Ascending aorta (tissue), 2 donors: ENCODE measurements around the gene REEP6. TPM values are rescaled to one million over a fixed set of nuclear protein-coding genes. Genes with fewer than 3 reads are reported as not detected.

ENCODE experiments used
- DNase-seq, 2 donors: peaks; one replicate each; pipeline ENCODE4 v3.0.0-alpha.2; 2019; ENCODE audit warnings: low spot score in 2 of 2
- H3K27ac ChIP-seq, 2 donors: fragments of 200-600 bp; sonication (generic); one replicate each; pipeline ENCODE4 v1.5.1; 2016 to 2017; ENCODE audit warnings: mild to moderate bottlenecking in 1 of 2
- H3K27me3 ChIP-seq: fragments of 200-600 bp; sonication (generic); one replicate; pipeline ENCODE4 v1.5.1; 2017
- H3K36me3 ChIP-seq, 2 donors: fragments of 200-600 bp; sonication (generic); one replicate each; pipeline ENCODE4 v1.5.1; 2016
- H3K4me1 ChIP-seq, 2 donors: fragments of 200-600 bp; sonication (generic); one replicate each; pipeline ENCODE4 v1.5.1; 2016 to 2017; ENCODE audit warnings: mild to moderate bottlenecking in 1 of 2
- H3K4me3 ChIP-seq, 2 donors: fragments of 200-600 bp; sonication (generic); one replicate each; pipeline ENCODE4 v1.5.1; 2016 to 2017; ENCODE audit warnings: mild to moderate bottlenecking in 1 of 2
- H3K9me3 ChIP-seq, 2 donors: fragments of 200-600 bp; sonication (generic); one replicate each; pipeline ENCODE4 v1.5.1; 2016
- intact Hi-C: fragments of 100-400 bp; cut with DNase I; formaldehyde crosslinking; loops from one replicate; pipeline ENCODE4 v1.15.1; 2023
- total RNA-seq: library from RNA; depleted of rRNA; stranded (reverse); fragments of >200 nt; gene quantifications from one replicate; pipeline ENCODE4 v1.1.0, GENCODE V29; 2016
- TF ChIP-seq, protein P1 (sequence below), 3 experiments: fragments of 200-600 bp in 2 of 3; fragments of 450-650 bp in 1 of 3; sonication (generic) in 2 of 3; IDR thresholded peaks; one replicate each; pipeline ENCODE4 v1.5.1; 2016 to 2019; ENCODE audit warnings: antibody characterized with exemption in 3 of 3, mild to moderate bottlenecking in 1 of 3, moderate library complexity in 1 of 3

REEP6 gene
- total RNA-seq, 1 donor from 2014 or later: 3.2 TPM

- Histone ChIP-seq H3K27me3 (peaks cover 66% of the 10 kb centered on the region), H3K9me3 (no peaks in the 10 kb centered on the region), H3K4me1 (peaks cover 37 to 41% of the 10 kb centered on the region in 2 donors), H3K4me3 (peak overlapping the region; percentile 23 to 63), H3K36me3 (peaks cover 4 to 6% of the 10 kb centered on the region in 2 donors), H3K27ac (no peak overlapping the region)
- intact Hi-C loops: no loop called here
- DNase-seq: no peak
- TF ChIP-seq, protein P1, sequence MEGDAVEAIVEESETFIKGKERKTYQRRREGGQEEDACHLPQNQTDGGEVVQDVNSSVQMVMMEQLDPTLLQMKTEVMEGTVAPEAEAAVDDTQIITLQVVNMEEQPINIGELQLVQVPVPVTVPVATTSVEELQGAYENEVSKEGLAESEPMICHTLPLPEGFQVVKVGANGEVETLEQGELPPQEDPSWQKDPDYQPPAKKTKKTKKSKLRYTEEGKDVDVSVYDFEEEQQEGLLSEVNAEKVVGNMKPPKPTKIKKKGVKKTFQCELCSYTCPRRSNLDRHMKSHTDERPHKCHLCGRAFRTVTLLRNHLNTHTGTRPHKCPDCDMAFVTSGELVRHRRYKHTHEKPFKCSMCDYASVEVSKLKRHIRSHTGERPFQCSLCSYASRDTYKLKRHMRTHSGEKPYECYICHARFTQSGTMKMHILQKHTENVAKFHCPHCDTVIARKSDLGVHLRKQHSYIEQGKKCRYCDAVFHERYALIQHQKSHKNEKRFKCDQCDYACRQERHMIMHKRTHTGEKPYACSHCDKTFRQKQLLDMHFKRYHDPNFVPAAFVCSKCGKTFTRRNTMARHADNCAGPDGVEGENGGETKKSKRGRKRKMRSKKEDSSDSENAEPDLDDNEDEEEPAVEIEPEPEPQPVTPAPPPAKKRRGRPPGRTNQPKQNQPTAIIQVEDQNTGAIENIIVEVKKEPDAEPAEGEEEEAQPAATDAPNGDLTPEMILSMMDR (IDR thresholded peaks at IDR 0.05): no peak
Measured at GRCh38 chr19:1470055-1470304, 21.0 kb upstream of the REEP6 start.

DNA sequence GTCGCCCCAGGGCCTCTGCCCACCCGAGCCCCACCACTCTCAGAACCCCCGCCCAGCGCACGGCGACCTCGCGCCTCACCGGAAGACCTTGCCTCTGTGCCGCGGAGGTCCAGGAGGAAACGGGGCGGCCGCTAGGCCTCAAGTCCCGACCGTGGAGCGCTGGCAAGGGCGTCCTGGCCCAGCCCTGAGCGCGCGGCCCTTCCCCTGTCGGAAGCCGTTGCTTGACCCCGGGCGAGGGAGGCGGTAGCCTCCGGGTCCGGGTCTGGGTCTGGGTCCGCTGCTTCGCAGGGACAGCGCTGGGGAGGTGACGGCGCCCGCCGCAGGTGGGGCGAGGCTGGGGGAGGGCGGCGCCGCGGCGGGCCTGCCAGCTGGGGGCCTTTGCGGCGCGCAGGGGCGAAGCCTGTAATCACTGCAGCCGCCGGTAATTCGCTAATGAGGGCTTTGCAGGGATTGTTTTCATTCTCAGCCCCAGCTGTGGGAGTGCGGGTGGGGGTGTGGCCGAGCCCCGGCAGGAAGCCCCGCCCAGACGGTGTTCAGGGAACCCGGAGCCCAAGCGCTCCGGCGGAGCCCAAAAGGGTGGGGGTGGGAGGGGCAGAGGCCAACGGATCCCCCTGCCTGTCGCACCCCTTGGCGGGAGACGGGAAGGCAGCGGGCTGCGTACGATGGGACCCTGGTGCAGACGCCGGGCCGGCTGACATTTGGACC is 20.5 kb upstream of the REEP6 start:
- TF ChIP-seq, protein P1 (IDR thresholded peaks at IDR 0.05): no peak
- intact Hi-C loops: no loop called here
- peaks cover 6 to 11% of the 10 kb centered on the region in 2 donors for H3K36me3 ChIP-seq
- no peak overlapping the region for H3K27ac ChIP-seq
- DNase-seq: no peak
- H3K4me3 ChIP-seq: peak overlapping the region; percentile 23 to 63
- no peaks in the 10 kb centered on the region for H3K9me3 ChIP-seq
- H3K4me1 ChIP-seq: peaks cover 37 to 41% of the 10 kb centered on the region in 2 donors
- peaks cover 66% of the 10 kb centered on the region for H3K27me3 ChIP-seq

DNA sequence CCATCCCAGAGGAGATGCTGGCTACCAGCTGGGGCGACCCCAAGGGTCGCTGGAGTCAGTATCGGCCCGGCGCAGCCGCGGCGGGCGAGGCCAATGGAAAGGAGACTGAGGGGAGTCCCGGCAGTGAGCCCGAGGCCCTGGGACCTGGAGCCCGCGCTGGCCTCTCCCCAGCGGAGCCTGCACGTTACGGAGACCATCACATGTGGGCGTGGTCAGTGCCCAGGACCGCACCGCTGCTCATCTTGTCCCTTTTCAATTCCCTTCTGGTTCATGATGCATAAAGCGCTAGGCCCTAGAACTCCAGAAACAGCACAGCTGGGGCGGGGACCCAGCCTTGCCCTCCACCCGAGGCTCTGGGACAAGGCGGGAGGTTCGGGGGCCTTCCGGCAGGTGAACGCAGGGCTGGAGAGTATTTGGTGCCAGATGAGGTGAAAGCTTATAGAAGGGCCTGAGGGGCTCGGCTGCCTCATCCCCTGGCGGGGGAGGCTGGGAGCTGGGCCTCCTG is 19.9 kb upstream of the REEP6 start:
- Histone ChIP-seq H3K4me3 (peak overlapping the region; percentile 23 to 63), H3K4me1 (peaks cover 37 to 41% of the 10 kb centered on the region in 2 donors), H3K36me3 (peaks cover 6 to 17% of the 10 kb centered on the region in 2 donors), H3K27ac (no peak overlapping the region), H3K9me3 (no peaks in the 10 kb centered on the region), H3K27me3 (peaks cover 63% of the 10 kb centered on the region)
- DNase-seq: no peak
- TF ChIP-seq, protein P1 (IDR thresholded peaks at IDR 0.05): no peak
- intact Hi-C loops: no loop called here

- no peaks in the 10 kb centered on the region for H3K9me3 ChIP-seq
- H3K36me3 ChIP-seq: peaks cover 6 to 23% of the 10 kb centered on the region in 2 donors
- DNase-seq: no peak
- intact Hi-C loops: no loop called here
- peaks cover 57% of the 10 kb centered on the region for H3K27me3 ChIP-seq
- H3K4me1 ChIP-seq: peaks cover 37 to 41% of the 10 kb centered on the region in 2 donors
- TF ChIP-seq, protein P1 (IDR thresholded peaks at IDR 0.05): no peak
- no peak overlapping the region for H3K27ac ChIP-seq
- peak overlapping the region; percentile 23 to 63 for H3K4me3 ChIP-seq
Measured at GRCh38 chr19:1471515-1472160, 19.3 kb upstream of the REEP6 start.

GRCh38 chr19:1472231-1473084 is 18.5 kb upstream of the REEP6 start:
- no peak for DNase-seq
- TF ChIP-seq, protein P1 (IDR thresholded peaks at IDR 0.05): no peak
- intact Hi-C loops: no loop called here
- Histone ChIP-seq H3K36me3 (peaks cover 6 to 24% of the 10 kb centered on the region in 2 donors), H3K4me1 (peaks cover 34 to 38% of the 10 kb centered on the region in 2 donors), H3K4me3 (no peak overlapping the region), H3K9me3 (no peaks in the 10 kb centered on the region), H3K27ac (no peak overlapping the region), H3K27me3 (peaks cover 49% of the 10 kb centered on the region)
